ENCODE data around the gene INPP5F. TPM values are rescaled to one million over a fixed set of nuclear protein-coding genes. Genes with fewer than 3 reads are reported as not detected.

INPP5F gene
- total and polyA plus RNA-seq, 12 donors, result 4.0 to 13.3 (median 6.4) TPM

- no peak for ATAC-seq
- Histone ChIP-seq H3K4me3 (no peak overlapping the region), H3K9me3 (no peaks in the 10 kb centered on the region), H3K36me3 (peaks cover 0 to 97% (median 31%) of the 10 kb centered on the region in 9 donors), H3K27me3 (no peaks in the 10 kb centered on the region), H3K27ac (no peak overlapping the region), H3K4me1 (no peaks in the 10 kb centered on the region)
- 93% methylated on average over 4 of the region's 4 CpGs for WGBS, 2 donors
- TF ChIP-seq CTCF (IDR thresholded peaks at IDR 0.05), result no peak
- intact Hi-C loops (cut with DNase I), result no loop called here
- no peak for DNase-seq
Measured at GRCh38 chr10:119827430-119827829, 101.6 kb downstream of the INPP5F start.

GRCh38 chr10:119829429-119829828, 103.6 kb downstream of the INPP5F start:
- 88 to 89% methylated on average over 7 of the region's 7 CpGs for WGBS, 2 donors
- intact Hi-C loops (cut with DNase I), result no loop called here
- Histone ChIP-seq H3K27me3 (no peaks in the 10 kb centered on the region), H3K4me3 (no peak overlapping the region), H3K9me3 (no peaks in the 10 kb centered on the region), H3K36me3 (peaks cover 0 to 97% (median 46%) of the 10 kb centered on the region in 9 donors), H3K4me1 (no peaks in the 10 kb centered on the region), H3K27ac (no peak overlapping the region)
- TF ChIP-seq CTCF (IDR thresholded peaks at IDR 0.05), result no peak
- ATAC-seq, result no peak
- DNase-seq, result no peak

GRCh38 chr10:119830851-119831250, 105.0 kb downstream of the INPP5F start:
- WGBS, 2 donors, result 93 to 95% methylated on average over 4 of the region's 4 CpGs
- no peak for TF ChIP-seq CTCF (IDR thresholded peaks at IDR 0.05)
- Histone ChIP-seq H3K9me3 (no peaks in the 10 kb centered on the region), H3K27me3 (no peaks in the 10 kb centered on the region), H3K4me1 (no peaks in the 10 kb centered on the region), H3K27ac (no peak overlapping the region), H3K36me3 (peaks cover 0 to 100% (median 51%) of the 10 kb centered on the region in 9 donors), H3K4me3 (no peak overlapping the region)
- no peak for ATAC-seq
- intact Hi-C loops (cut with DNase I), result loop anchor here in 1 of 10 donors (10.0 kb wide), 1 partner anchor 226 kb away; no protein-coding TSS in a partner anchor
- no peak for DNase-seq

GRCh38 chr10:119831656-119832055, 105.8 kb downstream of the INPP5F start:
- Histone ChIP-seq H3K4me1 (no peaks in the 10 kb centered on the region), H3K36me3 (peaks cover 0 to 100% (median 56%) of the 10 kb centered on the region in 9 donors), H3K27me3 (no peaks in the 10 kb centered on the region), H3K4me3 (no peak overlapping the region), H3K27ac (no peak overlapping the region), H3K9me3 (no peaks in the 10 kb centered on the region)
- intact Hi-C loops (cut with DNase I), result loop anchor here in 1 of 10 donors (10.0 kb wide), 1 partner anchor 227 kb away; no protein-coding TSS in a partner anchor
- no peak for TF ChIP-seq CTCF (IDR thresholded peaks at IDR 0.05)
- ATAC-seq (no peak), DNase-seq (no peak)
- WGBS, 2 donors, result 88% methylated on average over 11 of the region's 11 CpGs
